Loucy (cell line): Measurements from ENCODE around the gene AP1AR.

Source experiments
- EZH2phosphoT487 ChIP-seq: fragments of 200-600 bp; IDR thresholded peaks from 2 replicates; pipeline ENCODE4 v1.6.1; 2018; ENCODE audit warnings: antibody characterized with exemption, mild to moderate bottlenecking, moderate library complexity, borderline replicate concordance
- TF ChIP-seq, protein P1 (sequence below): fragments of 200-600 bp; sonication (generic); conservative IDR thresholded peaks from 2 replicates; pipeline ENCODE4 v1.5.1; 2014; ENCODE audit warnings: mild to moderate bottlenecking, antibody characterized with exemption, low read length

- TF ChIP-seq, protein P1, sequence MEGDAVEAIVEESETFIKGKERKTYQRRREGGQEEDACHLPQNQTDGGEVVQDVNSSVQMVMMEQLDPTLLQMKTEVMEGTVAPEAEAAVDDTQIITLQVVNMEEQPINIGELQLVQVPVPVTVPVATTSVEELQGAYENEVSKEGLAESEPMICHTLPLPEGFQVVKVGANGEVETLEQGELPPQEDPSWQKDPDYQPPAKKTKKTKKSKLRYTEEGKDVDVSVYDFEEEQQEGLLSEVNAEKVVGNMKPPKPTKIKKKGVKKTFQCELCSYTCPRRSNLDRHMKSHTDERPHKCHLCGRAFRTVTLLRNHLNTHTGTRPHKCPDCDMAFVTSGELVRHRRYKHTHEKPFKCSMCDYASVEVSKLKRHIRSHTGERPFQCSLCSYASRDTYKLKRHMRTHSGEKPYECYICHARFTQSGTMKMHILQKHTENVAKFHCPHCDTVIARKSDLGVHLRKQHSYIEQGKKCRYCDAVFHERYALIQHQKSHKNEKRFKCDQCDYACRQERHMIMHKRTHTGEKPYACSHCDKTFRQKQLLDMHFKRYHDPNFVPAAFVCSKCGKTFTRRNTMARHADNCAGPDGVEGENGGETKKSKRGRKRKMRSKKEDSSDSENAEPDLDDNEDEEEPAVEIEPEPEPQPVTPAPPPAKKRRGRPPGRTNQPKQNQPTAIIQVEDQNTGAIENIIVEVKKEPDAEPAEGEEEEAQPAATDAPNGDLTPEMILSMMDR: no peak
- no peak for TF ChIP-seq EZH2phosphoT487
Observed at GRCh38 chr4:112284662-112285411, 53.2 kb downstream of the AP1AR start.
